NCI-H1048 (cell line): ENCODE results near the gene MED10.
A peak's percentile ranks its signal among the peaks of the same experiment; 100 is the strongest.

Experiments used
- DNase-seq: peaks from one replicate; lab custom pipeline; 2025; lab: John Stamatoyannopoulos, UW

MED10 gene, protein sequence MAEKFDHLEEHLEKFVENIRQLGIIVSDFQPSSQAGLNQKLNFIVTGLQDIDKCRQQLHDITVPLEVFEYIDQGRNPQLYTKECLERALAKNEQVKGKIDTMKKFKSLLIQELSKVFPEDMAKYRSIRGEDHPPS

DNA sequence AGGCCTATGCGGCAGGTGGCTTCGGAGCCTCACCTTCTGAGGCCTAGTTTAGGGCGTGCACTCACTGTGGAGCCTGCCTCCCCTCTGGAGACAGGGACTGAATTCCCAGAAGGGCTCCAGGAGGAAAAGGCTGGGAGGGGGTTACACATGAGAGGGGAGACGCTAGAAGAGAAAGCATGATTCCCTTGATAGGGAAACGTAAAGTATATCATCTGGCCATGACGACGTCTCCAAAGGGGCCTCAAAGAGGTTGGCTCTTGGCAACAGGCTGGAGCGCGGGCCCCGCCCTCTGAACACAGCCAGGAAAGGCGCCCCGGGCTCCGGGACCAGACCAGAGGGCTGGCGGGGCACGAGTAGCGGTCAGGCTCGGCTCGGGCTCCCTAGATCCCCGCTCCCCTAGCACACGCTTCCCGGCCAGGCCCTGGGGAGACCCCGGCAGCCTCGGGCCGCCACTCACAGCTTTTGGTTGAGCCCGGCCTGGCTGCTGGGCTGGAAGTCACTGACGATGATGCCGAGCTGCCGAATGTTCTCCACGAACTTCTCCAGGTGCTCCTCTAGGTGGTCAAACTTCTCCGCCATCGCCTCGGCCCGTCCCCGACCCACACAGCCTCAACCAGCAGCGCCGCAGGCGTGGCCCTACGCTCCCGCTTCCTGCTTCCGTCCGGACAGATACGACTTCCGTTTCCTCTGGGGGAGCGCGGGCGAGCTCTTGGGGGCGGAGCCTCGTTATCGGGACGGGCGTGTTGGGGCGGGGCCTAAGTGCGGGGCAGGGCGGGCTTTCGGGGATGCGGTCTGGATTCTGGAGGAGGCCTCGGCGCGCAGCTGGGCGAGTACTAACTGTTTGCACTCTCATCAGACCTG is at the start of gene MED10:
Gene MED10, minus strand, starts transcription at position 643 of the 861 bp plus-strand sequence. Its CDS starts 64 bp downstream, at position 579.
- peak; percentile 83 for DNase-seq

DNA sequence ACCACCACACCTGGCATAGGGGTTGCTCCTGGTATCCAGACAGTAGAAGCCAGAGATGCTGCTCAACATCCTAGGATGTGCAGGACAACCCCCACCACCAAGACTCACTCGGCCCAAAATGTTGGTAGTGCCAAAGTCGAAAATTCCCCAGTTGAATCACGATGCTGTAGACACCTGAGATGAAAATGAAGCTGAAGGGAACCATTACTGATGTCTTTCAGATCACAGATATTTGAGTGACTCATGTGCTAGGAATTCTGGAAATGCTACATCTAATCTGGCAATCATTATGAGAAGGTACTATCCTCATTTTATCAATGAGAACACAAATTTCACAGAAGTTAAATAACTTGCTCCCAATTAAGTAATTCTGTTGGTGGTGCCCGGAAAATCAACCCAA is 49.3 kb upstream of the MED10 start:
- DNase-seq: no peak

DNA sequence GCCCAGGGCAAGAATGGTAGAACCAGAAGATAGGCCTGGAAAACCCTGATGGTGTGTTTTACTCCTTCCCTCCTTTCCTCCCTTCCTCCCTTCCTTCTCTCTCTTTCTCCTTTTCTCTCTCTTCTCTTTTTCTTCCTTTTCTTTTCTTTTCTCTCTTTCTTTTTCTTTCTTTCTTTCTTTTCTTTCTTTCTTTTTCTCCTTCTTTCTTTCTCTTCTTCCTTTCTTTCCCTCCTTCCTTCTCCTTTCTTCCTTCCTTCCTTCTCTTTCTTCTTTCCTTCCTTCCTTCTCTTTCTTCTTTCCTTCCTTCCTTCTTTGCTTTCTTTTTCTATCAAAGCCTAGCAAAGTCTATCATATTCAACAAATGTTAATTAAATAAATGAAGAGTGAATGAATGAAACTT is 46.4 kb upstream of the MED10 start:
- no peak for DNase-seq

DNA sequence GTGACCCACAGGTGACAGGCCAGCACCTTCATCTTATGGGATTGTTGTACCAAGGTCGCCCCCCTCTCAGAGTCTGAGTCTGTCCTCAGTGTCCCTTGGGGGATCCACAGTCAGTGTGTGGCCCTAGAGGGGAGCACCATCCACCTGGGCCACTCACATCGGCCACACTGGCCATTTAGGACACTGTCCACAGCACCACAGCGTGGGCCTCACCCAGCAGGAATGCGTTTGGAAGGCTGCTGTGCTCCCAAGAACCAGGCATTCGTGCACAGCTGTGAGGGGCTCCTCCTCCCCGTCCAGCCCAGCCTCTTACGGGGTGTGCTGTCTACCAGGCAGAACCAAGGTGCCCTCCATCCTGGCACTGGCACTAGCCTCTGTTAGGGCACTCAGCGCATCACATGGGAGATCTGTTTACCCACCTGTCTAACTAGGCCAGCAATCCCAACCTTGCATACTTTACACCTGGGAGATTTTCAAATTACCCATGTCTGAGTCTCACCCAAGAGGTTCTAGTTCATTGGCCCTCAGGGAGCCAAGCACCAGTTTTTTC is 45.8 kb upstream of the MED10 start:
- no peak for DNase-seq

DNA sequence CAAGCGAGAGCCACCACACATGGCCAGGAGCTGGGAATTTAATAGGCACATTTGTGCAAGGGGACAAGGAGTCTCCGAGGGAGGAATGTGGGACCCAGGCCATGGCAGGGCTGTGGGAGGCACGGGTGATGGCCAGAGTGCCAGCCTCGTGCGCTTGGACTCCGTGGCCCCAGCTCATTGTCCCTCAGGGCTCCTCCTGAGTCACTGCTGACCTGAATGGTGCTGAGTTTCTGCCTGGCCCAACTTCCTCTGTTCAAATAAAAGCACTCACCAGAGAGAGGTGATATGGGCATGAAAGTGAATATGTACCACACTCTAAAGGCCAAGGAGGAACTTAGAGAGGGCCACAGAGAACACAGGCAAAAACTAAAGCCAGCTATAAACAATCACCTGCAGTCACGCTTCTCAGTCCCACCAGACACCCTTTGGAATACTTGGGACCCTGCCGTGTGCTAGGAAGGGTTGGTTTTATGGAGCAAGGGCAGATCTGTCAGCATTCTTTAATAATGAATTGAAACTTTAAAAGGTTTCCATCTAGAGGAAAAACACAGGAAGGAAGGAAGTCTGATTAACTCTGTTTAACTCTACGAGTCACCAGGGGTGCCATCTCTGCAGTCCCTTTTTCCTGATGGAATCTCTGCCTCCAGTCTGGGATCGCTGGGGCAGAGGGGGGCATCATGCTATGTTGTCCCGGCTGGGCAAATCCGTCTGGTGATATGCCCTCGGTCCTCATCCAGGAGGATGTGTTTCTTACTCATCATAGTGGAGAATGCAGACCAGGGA is 45.2 kb upstream of the MED10 start:
- no peak for DNase-seq

DNA sequence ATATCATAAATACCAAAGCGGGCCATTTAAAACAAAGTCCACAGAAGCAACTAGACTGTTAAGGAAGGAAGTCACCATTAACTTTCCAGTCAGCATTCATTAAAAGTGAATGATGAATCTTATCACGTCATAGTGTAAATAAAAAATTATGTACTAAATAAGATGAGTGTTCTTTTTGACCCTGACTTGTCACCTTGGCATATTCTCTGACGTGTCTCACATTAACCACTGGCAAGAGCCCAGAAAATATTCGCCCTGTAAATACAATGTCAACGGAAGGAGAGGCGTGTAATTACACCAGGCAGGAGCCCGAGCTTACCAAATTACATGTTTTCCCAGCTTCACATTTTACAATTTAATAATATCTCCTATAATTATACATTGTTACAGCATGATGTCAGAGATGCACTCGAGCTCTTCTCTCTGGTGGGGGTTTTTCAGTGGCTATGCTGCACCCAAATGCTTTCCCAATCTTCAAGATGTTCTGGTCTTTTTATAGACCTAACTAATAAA is 41.0 kb upstream of the MED10 start:
- DNase-seq: no peak

DNA sequence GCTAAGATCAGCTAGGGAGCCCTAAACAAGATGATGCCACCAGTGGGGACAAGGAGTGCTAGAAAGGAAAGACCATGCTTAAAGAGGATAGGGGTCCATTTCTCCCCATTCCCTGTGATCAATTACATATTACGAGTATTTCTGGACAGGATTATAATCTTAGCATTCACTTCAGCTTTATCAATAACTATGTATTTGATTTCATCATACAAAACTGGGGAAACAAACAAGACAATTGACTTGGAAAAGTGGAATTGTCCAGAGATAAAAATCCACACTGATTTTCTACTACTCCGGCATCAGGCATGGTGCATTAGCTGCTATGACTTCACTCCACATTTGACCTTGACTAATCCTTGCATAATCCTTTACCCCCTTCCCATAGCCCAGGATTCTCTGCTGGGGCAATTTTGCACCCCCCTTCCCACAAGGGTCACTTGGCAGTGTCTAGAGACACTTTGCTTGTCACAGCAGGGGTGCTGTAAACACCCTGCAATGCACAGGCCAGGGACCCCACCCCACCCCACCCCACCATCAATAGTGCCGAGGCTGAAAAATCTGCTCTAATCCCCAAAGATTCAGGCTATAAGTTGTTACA is 40.4 kb upstream of the MED10 start:
- no peak for DNase-seq

DNA sequence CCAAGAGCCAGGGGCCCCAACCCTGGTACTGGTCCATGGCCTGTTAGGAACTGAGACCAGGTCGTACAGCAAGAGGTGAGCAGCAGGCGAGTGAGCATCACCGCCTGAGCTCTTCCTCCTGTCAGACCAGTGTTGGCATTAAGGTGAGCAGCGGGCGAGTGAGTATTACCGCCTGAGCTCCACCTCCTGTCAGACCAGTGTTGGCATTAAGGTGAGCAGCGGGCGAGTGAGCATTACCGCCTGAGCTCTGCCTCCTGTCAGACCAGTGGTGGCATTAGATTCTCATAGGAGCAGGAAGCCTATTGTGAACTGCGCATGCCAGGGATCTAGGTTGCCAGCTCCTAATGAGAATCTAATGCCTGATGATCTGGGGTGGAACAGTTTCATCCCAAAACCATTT is 39.3 kb upstream of the MED10 start:
- DNase-seq: no peak

DNA sequence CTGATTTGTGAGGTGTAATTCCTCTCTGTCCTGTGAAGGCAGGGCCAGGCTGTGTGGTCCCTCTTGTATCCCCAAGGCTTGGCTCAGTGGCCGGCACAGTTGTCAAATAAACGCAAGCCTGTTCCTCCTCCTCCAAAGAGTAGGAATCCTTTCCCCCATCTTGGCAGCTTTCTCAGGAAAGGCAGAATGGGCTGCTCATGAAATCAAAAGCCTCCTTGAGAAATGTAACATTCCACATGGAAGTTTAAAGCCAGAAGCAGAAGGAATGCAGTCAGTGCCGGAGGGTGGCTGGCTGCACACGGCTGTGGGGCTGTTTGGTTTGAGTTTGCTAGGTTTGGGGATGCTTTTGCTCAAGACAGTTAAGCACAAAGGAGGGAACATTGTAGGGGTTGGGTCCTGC is 34.5 kb upstream of the MED10 start:
- DNase-seq: no peak

DNA sequence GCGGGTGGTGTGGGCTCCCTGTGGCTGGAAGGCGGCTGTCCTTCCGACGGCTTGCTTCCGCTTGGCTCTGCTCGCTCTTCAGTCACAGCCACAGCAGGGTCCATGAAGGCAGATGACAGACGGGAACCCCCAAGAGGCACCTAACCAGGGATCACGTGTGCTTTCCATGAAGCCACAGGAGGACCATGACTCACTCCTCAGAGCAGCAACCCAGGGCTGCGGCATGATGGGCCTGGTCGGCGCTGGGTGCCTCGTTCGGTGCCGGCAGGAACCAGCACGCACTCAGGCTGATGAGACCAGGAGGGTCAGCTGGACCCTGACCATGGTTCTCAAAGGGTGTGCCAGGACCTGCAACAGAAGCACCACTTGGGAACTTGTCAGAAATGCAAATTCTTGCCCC is 32.8 kb upstream of the MED10 start:
- DNase-seq: no peak

DNA sequence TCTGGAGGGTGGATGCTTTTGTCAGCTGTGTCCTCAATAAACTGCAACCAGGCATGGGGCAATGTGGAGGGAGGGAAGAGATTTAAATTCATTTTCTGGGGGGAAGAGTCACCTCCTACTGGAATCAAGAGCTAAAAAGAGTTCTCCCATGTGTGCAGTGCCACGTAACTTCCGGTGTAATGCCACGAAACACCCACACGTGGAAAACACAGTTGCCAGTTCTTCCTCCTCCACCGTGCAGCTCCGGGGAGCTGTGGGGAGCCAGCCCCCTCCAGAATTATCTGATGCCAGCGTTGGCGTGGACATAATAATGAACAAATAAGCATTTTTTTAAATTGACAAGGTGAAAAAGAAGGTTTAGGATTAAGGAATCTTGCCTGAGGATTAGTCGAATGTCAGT is 32.1 kb upstream of the MED10 start:
- no peak for DNase-seq

DNA sequence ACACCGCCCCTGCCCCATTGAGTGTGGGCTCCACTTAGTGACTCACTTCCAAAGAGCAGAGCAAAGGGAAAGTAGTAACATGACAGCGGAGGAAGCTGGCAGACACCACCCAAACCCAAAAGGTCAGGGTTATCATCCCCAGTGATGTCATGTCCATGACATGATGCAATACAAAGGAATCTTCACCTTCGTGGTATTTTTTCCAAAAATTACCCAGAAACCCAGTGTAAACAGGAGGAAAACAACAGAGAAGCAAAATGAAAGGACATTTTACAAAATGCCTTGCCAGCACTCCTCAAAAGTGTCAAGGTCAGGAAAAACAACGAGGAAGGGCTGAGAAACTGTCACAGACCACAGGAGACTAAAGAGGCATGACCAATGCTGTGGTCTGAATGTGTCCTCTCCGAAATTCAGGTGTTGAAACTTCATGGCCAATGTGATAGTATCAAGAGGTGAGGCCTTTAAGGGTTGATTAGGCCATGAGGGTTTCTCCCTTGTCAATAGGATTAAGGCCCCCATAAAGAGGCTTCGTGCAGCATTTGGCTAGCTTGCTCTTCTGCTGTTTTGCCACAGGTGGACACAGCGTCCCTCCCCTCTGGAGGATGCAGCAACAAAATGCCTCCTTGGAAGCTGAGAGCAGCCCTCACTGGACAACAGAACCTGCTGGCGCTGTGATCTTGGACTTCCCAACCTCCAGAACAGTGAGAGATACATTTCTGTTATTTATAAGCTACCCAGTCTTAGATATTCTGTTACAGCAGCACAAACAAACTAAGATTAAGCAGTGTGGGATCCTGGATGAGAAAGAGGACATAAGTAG is 30.5 kb upstream of the MED10 start:
- DNase-seq: no peak

DNA sequence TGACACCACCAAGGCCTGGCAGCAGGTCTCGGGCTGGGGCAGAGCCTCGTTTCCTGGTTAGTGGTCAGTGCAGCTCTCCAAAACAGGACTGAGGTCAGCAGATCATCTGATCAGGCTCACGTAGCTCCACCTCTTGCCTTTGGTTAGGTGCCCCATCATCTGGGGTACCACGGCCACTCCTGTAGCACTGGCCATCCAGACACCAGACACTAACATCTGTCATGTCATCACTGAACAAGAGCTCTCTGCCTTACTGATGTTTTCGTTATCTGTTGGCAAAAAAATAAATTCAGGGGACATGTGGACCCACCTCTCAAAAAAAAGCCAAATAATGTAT is 29.9 kb upstream of the MED10 start:
- no peak for DNase-seq

DNA sequence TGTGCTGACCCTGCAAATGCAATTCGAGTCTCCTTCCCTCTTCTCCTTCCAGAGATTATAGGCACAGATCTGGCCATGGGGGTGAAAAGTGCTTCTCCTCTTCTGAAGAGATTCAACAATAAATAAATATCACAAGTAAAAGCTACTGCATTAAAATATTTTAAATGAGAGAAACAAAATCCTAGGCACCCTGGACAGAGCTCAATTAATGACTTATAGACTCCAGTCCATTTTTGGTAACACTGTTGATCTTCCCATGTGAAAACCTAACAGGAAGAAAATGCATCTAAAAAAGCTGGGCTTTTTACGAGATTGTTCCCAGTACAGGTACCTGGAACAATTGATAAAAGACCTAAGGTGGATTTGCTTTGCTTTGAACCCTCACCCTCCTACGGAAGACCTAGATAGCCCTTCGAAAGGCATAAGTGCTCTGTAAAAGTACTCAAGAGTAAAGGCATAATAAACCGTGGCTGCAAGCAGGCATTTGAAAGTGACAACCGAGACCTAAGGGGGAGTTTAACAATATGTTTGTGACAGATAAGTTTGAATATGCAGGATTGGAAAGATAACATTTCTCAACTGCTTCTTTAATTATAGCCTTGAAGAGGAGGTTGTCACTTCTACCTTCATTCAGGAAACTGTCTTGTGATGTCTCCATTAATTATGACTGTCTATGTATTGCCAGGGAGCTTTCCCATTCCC is 29.4 kb upstream of the MED10 start:
- no peak for DNase-seq

DNA sequence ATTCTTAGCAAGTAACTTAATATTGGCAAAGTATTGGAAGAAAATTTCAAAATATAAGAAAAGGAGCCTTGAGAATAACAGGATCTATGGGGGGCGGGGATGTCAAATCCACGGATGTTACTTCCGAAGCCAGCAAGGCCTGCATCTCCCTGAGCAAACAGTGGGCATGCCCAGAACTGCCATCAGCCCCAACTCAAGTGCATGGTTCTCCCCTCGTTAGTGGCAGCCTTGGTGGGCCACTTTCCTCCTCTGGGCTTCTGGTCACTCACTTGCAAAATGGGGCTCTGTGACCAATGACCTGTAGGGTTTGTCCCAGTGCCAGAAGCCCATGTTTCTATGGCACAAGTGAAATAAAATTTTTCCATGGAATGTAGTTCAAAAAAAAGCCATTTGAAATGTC is 27.2 kb upstream of the MED10 start:
- DNase-seq: no peak

DNA sequence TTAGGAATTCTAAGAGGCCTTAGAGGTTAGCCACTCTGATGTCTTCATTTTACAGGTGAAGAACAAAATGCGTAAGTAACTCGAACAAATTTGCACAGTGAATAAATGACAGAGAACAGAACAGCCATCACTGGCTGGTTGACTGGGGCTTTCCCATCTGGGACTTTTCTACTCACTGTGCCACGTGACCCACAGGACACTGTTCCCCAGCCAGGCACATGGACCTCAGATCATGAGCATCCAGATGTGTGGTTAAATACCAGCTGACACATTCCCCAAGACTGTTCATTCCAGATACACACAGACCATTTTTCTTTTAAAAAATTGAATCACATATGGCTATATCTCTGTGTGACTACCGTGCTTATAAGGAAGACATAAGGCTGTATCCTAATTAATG is 25.8 kb upstream of the MED10 start:
- no peak for DNase-seq

DNA sequence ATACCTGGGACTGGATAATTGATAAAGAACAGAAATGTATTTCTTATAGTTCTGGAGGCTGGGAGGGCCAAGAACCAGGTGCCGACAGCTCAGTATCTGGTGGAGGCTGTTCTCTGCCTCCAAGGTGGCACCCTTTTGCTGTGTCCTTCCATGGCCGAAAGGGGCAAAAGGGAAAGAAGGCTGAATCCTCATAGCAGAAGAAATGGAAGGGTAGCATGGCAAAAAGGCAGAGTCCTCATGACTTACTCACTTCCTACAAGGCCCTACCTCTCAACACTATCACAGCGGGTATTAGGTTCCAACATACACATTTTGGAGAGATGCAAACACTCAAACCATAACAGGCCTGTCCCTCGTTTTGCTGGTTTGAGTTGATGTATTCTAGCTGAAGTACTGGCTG is 25.1 kb upstream of the MED10 start:
- no peak for DNase-seq

DNA sequence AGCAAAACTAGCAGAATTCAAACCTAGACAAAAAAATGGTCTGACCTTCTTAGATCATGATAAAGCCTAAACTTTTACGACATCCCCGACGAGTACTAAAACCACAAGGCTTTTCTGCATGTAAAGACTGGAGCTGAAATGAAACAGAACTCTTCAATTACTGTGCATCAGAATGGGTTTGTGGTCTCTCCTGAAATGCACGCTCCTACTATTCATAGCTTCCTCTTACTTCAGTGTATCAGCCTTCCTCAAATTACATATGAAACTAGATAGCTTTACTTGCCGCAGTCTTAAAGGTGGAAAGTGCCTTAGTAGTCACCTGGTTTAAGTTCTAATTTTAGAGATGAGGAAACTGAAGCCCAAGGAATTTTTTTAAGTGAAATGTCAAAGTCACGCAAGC is 24.6 kb upstream of the MED10 start:
- DNase-seq: no peak

DNA sequence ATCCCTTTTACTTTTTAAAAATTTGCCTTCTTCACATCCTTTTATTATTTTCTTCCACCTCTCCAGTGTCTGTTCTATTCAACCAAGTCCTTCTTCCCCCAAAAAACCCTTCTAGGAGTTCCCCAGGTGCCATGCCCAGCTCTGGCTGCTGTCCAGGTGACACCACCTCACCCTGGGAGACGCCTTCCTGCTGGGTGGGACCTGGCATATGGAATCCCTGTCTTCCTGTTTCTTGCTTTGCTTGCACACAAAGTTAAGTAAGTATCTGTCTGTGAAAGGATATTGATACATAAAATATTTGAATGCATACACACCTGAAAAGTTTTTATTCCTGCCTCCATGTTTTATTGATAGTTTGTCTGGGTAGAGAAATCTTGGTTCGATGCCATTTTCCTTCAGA is 23.1 kb upstream of the MED10 start:
- no peak for DNase-seq

DNA sequence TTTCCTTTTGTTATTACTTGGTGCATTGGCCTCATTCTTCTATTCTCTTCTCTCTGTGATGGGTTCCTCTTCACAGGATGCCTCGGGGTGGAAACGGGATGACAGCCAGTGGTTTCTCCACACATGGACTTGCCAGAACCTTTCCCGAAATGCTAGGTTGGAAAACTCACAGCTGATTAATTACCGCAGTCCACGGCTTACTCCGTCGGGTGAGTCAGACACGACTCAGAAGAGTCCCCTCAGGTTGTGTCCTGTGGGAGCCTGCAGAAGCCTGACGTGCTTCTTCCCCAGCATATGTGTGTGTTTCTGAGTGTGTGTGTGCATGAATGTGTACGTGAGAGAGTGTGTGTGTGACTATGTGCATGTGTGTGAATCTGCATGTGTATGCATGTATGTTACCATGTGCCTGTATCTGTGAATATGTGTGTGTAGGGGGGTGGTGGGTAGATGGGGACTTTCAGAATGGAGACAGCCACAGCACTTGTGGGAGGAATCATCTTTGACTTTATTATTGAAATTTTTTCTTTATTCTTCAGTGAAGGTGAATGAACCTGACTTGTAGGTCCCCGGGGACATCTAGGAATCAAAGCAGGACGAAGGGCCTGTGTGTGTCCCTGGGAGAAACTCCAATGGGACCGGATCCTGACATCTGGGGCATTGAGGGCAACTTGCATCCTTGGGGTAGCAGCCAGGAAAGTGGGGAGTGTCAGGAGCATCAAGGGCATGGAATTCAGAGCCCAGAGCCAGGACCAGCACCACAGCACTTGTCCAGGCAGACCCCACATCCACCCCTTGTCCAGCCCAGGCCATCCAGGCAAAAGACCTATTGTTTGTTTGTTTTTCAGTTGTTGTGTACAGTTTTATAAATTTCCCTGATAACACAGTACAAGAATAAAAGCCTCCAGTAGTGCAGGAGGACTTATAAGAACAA is 21.9 kb upstream of the MED10 start:
- no peak for DNase-seq
